GM19468 (cell line): ENCODE measurements around the gene FGGY.
A peak's percentile ranks its signal among the peaks of the same experiment; 100 is the strongest.
"Not testable (repeated sequence)": the region's sequence is repeated elsewhere in the genome, so short reads cannot be mapped to it uniquely, and the experiment has no call there.

ENCODE experiments used
- ATAC-seq: cut with Tn5 transposase; IDR thresholded peaks from one replicate; pipeline ENCODE4 v1.9.1; 2021; ENCODE audit warnings: mild to moderate bottlenecking, moderate library complexity, moderate number of reproducible peaks; ENCODE audit not compliant: unreplicated experiment; ENCODE audit errors: extremely low read depth

FGGY gene

GRCh38 chr1:59285691-59286090 is 11.2 kb upstream of the FGGY start:
- ATAC-seq: no peak

- ATAC-seq: no peak
These were observed 8.8 kb upstream of the FGGY start for GRCh38 chr1:59288046-59288445.

GRCh38 chr1:59289570-59289969 is 7.3 kb upstream of the FGGY start:
- ATAC-seq: no peak

- peak; percentile 71 for ATAC-seq
These were observed 6.5 kb upstream of the FGGY start for GRCh38 chr1:59290193-59290949.

GRCh38 chr1:59291561-59291960 is 5.3 kb upstream of the FGGY start:
- ATAC-seq: no peak

GRCh38 chr1:59292562-59292961 is 4.3 kb upstream of the FGGY start:
- ATAC-seq: no peak

GRCh38 chr1:59293206-59293605 is 3.7 kb upstream of the FGGY start:
- no peak for ATAC-seq

GRCh38 chr1:59293849-59294248 is 3.0 kb upstream of the FGGY start:
- no peak for ATAC-seq

- no peak for ATAC-seq
These were observed 2.5 kb upstream of the FGGY start for GRCh38 chr1:59294423-59294822.

- ATAC-seq: no peak
These were observed 1.3 kb upstream of the FGGY start for GRCh38 chr1:59295618-59296017.

GRCh38 chr1:59298026-59298583 is 1.2 kb downstream of the FGGY start:
- no peak for ATAC-seq

- ATAC-seq: no peak
These were observed 1.9 kb downstream of the FGGY start for GRCh38 chr1:59298710-59299346.

GRCh38 chr1:59299670-59300069 is 2.8 kb downstream of the FGGY start:
- not testable (repeated sequence) for ATAC-seq

- no peak for ATAC-seq
These were observed 5.4 kb downstream of the FGGY start for GRCh38 chr1:59302297-59302696.

GRCh38 chr1:59302871-59303270 is 6.0 kb downstream of the FGGY start:
- ATAC-seq: no peak

- ATAC-seq: no peak
These were observed 8.3 kb downstream of the FGGY start for GRCh38 chr1:59305188-59305587.

GRCh38 chr1:59307591-59307990 is 10.7 kb downstream of the FGGY start:
- ATAC-seq: no peak

- no peak for ATAC-seq
These were observed 11.9 kb downstream of the FGGY start for GRCh38 chr1:59308839-59309238.

- ATAC-seq: no peak
These were observed 12.5 kb downstream of the FGGY start for GRCh38 chr1:59309392-59309791.

- ATAC-seq: no peak
These were observed 13.1 kb downstream of the FGGY start for GRCh38 chr1:59309795-59310548.
